Osteocyte (in vitro differentiated cells): ENCODE measurements around the gene DSP. TPM values are rescaled to one million over a fixed set of nuclear protein-coding genes. Genes with fewer than 3 reads are reported as not detected.

ENCODE experiments used
- DNase-seq: peaks from one replicate; pipeline ENCODE4 v3.0.0; 2021; ENCODE audit warnings: mixed read lengths; ENCODE audit not compliant: unreplicated experiment; ENCODE audit errors: extremely low spot score
- H3K27ac Mint-ChIP-seq: one replicate; pipeline ENCODE4 v1.8.0; 2021; ENCODE audit warnings: mild to moderate bottlenecking, mixed read lengths; ENCODE audit not compliant: unreplicated experiment
- H3K27me3 Mint-ChIP-seq: one replicate; pipeline ENCODE4 v1.8.0; 2021; ENCODE audit warnings: mixed read lengths; ENCODE audit not compliant: unreplicated experiment
- H3K36me3 Mint-ChIP-seq: one replicate; pipeline ENCODE4 v1.8.0; 2021; ENCODE audit warnings: mixed read lengths; ENCODE audit not compliant: unreplicated experiment
- H3K4me1 Mint-ChIP-seq: one replicate; pipeline ENCODE4 v1.8.0; 2021; ENCODE audit warnings: mixed read lengths; ENCODE audit not compliant: unreplicated experiment
- H3K4me3 Mint-ChIP-seq: one replicate; pipeline ENCODE4 v1.8.0; 2021; ENCODE audit warnings: mild to moderate bottlenecking, moderate library complexity, mixed read lengths; ENCODE audit not compliant: unreplicated experiment
- H3K9me3 Mint-ChIP-seq: one replicate; pipeline ENCODE4 v1.8.0; 2021; ENCODE audit warnings: mixed read lengths; ENCODE audit not compliant: unreplicated experiment
- total RNA-seq: library from RNA; stranded (reverse); gene quantifications from 2 replicates; pipeline ENCODE4 v1.2.1, GENCODE V29; 2021
- TF ChIP-seq, protein P1 (sequence below): fragments of 200-600 bp; sonication (generic); IDR thresholded peaks from 2 replicates; pipeline ENCODE4 v1.5.0; 2021; ENCODE audit warnings: antibody characterized with exemption, mild to moderate bottlenecking, moderate library complexity

Gene DSP
- total RNA-seq, 1 donor from 2014 or later = 124 TPM

DNA sequence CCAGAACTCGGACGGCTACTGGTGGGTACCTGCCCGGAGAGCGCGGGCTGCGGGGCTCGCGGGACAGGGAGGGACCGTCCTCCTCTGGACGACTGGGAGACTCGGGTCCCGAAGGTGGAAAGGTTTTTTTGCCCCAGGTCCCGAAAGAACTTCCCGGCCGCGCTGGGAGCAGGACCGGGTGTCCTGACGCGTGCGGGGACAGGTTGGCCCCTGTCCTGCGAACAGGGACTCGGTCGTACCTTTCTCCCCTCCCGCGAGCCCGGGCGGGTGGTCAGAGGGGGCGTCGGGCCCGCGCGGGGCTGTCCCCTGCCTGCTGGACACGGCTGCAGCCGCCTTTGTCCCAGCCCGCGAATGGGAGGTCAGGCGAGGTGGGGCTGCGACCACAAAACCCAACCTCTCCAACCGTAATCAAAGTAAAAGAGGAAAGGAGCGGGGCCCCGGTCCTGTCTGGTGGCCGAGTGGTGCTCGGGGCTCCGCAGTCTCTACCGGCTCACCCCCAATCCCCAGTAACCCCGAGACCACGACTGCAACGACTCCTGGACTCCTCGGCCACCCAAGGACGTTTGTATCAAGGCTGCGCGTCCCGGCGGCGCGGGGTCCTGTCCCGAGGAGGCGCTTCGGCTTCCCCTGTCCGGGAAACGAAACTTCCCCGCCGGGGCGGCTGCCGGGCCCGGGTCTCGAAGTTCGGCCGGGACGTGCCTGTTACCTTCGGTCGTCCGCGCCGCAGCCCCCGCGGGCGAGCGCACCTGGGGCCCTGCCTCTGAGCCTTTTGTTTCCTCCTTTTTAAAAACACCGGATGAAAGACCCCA is 798 bp downstream of the DSP start:
- peak; percentile 86 for DNase-seq
- Mint-ChIP-seq H3K27ac (peak overlapping the region; percentile 95), H3K9me3 (no peaks in the 10 kb centered on the region), H3K4me1 (peaks cover 54% of the 10 kb centered on the region), H3K36me3 (no peaks in the 10 kb centered on the region), H3K4me3 (peak overlapping the region; percentile 96), H3K27me3 (no peaks in the 10 kb centered on the region)
- TF ChIP-seq, protein P1, sequence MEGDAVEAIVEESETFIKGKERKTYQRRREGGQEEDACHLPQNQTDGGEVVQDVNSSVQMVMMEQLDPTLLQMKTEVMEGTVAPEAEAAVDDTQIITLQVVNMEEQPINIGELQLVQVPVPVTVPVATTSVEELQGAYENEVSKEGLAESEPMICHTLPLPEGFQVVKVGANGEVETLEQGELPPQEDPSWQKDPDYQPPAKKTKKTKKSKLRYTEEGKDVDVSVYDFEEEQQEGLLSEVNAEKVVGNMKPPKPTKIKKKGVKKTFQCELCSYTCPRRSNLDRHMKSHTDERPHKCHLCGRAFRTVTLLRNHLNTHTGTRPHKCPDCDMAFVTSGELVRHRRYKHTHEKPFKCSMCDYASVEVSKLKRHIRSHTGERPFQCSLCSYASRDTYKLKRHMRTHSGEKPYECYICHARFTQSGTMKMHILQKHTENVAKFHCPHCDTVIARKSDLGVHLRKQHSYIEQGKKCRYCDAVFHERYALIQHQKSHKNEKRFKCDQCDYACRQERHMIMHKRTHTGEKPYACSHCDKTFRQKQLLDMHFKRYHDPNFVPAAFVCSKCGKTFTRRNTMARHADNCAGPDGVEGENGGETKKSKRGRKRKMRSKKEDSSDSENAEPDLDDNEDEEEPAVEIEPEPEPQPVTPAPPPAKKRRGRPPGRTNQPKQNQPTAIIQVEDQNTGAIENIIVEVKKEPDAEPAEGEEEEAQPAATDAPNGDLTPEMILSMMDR = no peak

DNA sequence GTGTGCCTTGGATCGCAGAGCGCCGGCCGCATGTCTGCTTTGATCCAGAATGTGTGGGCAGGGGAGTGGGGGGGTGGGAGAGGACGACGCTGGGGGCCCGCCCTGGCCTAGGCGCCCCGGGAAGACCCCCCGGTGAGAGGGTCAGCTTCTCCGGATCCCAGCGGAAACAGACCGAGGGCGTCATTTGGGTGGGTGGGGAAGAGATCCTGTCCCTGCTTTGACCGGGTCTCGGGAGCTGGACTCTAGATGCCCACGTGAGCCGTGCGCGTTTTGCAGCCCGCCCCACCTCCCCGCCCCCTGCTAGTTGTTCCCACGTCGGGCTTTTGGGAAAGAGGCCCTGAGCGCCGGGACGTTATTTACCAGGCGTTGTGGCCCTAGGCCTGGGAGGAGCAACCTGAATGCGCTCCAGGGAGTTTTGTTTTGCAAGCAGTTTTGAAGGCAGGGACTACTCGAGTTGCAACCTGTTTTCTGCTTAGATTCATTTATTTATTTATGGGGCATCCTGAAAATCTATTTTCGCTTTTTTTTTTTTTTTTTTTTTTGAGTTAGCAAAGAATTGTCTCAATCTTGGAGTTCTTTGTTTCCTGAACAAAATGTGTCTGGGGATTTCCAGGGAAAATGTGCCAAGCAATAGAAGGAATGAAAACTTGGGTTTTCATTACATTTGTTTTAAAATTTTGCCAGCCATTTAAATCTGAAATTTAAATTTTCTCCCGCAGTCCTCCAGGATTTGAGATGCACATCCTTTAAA is 1.6 kb downstream of the DSP start:
- Mint-ChIP-seq H3K27me3 (no peaks in the 10 kb centered on the region), H3K9me3 (no peaks in the 10 kb centered on the region), H3K36me3 (no peaks in the 10 kb centered on the region), H3K4me3 (peak overlapping the region; percentile 96), H3K27ac (peak overlapping the region; percentile 95), H3K4me1 (peaks cover 53% of the 10 kb centered on the region)
- TF ChIP-seq, protein P1 = no peak
- DNase-seq = peak; percentile 87

DNA sequence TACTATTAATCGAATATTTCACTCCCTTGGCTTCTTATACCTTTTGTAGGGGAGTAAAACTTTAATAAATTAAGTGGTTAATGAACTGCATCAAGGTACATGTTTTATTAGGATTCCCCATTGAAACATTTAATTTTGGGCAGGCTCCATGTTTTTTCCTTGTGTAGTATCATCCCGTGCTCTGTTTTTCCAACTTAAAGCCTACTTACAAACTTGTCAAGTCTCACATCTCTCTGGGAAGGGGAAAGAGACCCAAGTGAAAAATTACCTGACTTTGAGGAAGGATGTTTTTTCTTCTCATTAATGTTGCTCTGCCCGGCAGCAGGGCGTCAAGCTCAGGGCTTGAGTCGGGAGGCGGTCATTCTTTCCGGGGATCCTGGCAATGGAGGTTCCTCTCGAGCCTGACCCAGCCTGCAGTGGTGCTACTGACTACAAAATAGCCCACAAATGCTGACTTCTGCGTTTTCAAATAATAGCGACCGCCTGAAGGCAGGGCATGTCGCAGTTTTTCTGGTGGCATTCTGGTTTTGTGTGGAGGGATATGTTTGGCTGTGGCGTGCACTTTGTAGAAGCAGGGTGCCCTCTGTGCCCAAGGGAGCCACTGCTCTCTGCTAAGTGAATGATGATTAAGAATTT is 2.4 kb downstream of the DSP start:
- peaks cover 5% of the 10 kb centered on the region for H3K36me3 Mint-ChIP-seq
- TF ChIP-seq, protein P1 = no peak
- no peaks in the 10 kb centered on the region for H3K9me3 Mint-ChIP-seq
- no peaks in the 10 kb centered on the region for H3K27me3 Mint-ChIP-seq
- peak overlapping the region; percentile 95 for H3K27ac Mint-ChIP-seq
- DNase-seq = no peak
- H3K4me3 Mint-ChIP-seq = peak overlapping the region; percentile 96
- H3K4me1 Mint-ChIP-seq = peaks cover 61% of the 10 kb centered on the region

- peaks cover 5% of the 10 kb centered on the region for H3K36me3 Mint-ChIP-seq
- TF ChIP-seq, protein P1 = no peak
- H3K4me3 Mint-ChIP-seq = peak overlapping the region; percentile 96
- H3K4me1 Mint-ChIP-seq = peaks cover 64% of the 10 kb centered on the region
- H3K27me3 Mint-ChIP-seq = no peaks in the 10 kb centered on the region
- H3K9me3 Mint-ChIP-seq = no peaks in the 10 kb centered on the region
- no peak for DNase-seq
- H3K27ac Mint-ChIP-seq = peak overlapping the region; percentile 95
These were observed 3.1 kb downstream of the DSP start for GRCh38 chr6:7544597-7544996.
